OCI-LY7 (cell line): ENCODE data around the gene DLGAP4. TPM values are rescaled to one million over a fixed set of nuclear protein-coding genes. Genes with fewer than 3 reads are reported as not detected.

ENCODE experiments used
- BruUV-seq: library from RNA; stranded (reverse); fragments of 400-500 nt; replicated peaks from 2 replicates; lab custom pipeline; 2021; lab: Mats Ljungman, UMichigan
- CTCF ChIA-PET: fragments of 300-600 bp; sonication (Branson Sonifier 250); formaldehyde crosslinking; loops from one replicate; lab custom pipeline; 2022; ENCODE audit warnings: antibody characterized with exemption; ENCODE audit not compliant: unreplicated experiment; lab: Charles Lee
- POLR2A ChIA-PET: fragments of 300-600 bp; sonication (Branson Sonifier 250); formaldehyde crosslinking; loops from one replicate; lab custom pipeline; 2022; ENCODE audit warnings: antibody characterized with exemption; lab: Charles Lee
- DNase-seq: peaks from one replicate; pipeline ENCODE4 v3.0.0-alpha.2; 2015; ENCODE audit warnings: low spot score
- H2AFZ ChIP-seq: fragments of 200-600 bp; sonication (generic), shearing (Covaris generic); 2 replicates; pipeline ENCODE4 v1.6.1; 2014; ENCODE audit warnings: mild to moderate bottlenecking, antibody characterized with exemption, low read length, moderate library complexity
- H3K27ac ChIP-seq: fragments of 200-600 bp; sonication (generic); 2 replicates; pipeline ENCODE4 v1.5.1; 2014; ENCODE audit warnings: mixed run types, low read depth, mild to moderate bottlenecking, moderate library complexity, low read length, inconsistent platforms; ENCODE audit not compliant: poor library complexity, severe bottlenecking
- H3K36me3 ChIP-seq: fragments of 200-600 bp; sonication (generic); 2 replicates; pipeline ENCODE4 v1.6.1; 2014; ENCODE audit warnings: mild to moderate bottlenecking, antibody characterized with exemption, low read length, moderate library complexity, mixed read lengths; ENCODE audit not compliant: insufficient read depth
- H3K4me1 ChIP-seq: fragments of 200-600 bp; sonication (generic); 2 replicates; pipeline ENCODE4 v1.5.1; 2014; ENCODE audit warnings: mild to moderate bottlenecking, low read length; ENCODE audit not compliant: insufficient read depth, poor library complexity, severe bottlenecking
- H3K4me2 ChIP-seq: fragments of 200-600 bp; sonication (generic); 2 replicates; pipeline ENCODE4 v1.6.1; 2014; ENCODE audit warnings: mild to moderate bottlenecking, low read length
- H3K4me3 ChIP-seq: fragments of 200-600 bp; sonication (generic); 2 replicates; pipeline ENCODE4 v1.5.1; 2014; ENCODE audit warnings: mild to moderate bottlenecking, low read depth, low read length; ENCODE audit not compliant: poor library complexity, severe bottlenecking
- H3K79me2 ChIP-seq: fragments of 200-600 bp; sonication (generic); 2 replicates; pipeline ENCODE4 v1.6.1; 2016; ENCODE audit warnings: low read depth, mild to moderate bottlenecking, low read length, moderate library complexity, mixed read lengths; ENCODE audit not compliant: insufficient read depth
- H3K9me2 ChIP-seq: fragments of 200-600 bp; sonication (generic); 2 replicates; pipeline ENCODE4 v1.6.1; 2016; ENCODE audit warnings: mild to moderate bottlenecking, low read length, mixed read lengths; ENCODE audit not compliant: insufficient read depth
- H3K9me3 ChIP-seq: fragments of 200-600 bp; sonication (generic); 2 replicates; pipeline ENCODE4 v1.6.1; 2014; ENCODE audit warnings: mild to moderate bottlenecking, mixed run types, low read length, mixed read lengths
- H4K20me1 ChIP-seq: fragments of 200-600 bp; sonication (generic); 2 replicates; pipeline ENCODE4 v1.6.1; 2014; ENCODE audit warnings: mild to moderate bottlenecking, antibody characterized with exemption, low read length, moderate library complexity, mixed read lengths; ENCODE audit not compliant: insufficient read depth
- EZH2phosphoT487 ChIP-seq: fragments of 200-600 bp; sonication (generic); IDR thresholded peaks from 2 replicates; pipeline ENCODE4 v1.6.1; 2018; ENCODE audit warnings: low read depth, borderline replicate concordance, mild to moderate bottlenecking, mixed run types, antibody characterized with exemption, low read length, moderate library complexity, mixed read lengths
- intact Hi-C: fragments of 100-400 bp; cut with micrococcal nuclease; formaldehyde crosslinking; loops from one replicate; pipeline ENCODE4 v1.10.0; 2022; ENCODE audit not compliant: unreplicated experiment
- total RNA-seq, 2 experiments: library from RNA; depleted of rRNA in 1 of 2; stranded (reverse); fragments of >200 nt in 1 of 2; shearing (Covaris generic) in 1 of 2; gene quantifications; 2 replicates each; pipeline ENCODE4 v1.2.3, GENCODE V29; 2014 to 2022
- TF ChIP-seq, protein P1 (sequence below): fragments of 200-600 bp; sonication (generic); conservative IDR thresholded peaks from 2 replicates; pipeline ENCODE4 v1.5.1; 2014; ENCODE audit warnings: mild to moderate bottlenecking, antibody characterized with exemption, low read length, moderate library complexity, mixed read lengths

Gene DLGAP4
- total RNA-seq, 2 experiments from 2014 or later, result 7.7 to 41.6 TPM

DNA sequence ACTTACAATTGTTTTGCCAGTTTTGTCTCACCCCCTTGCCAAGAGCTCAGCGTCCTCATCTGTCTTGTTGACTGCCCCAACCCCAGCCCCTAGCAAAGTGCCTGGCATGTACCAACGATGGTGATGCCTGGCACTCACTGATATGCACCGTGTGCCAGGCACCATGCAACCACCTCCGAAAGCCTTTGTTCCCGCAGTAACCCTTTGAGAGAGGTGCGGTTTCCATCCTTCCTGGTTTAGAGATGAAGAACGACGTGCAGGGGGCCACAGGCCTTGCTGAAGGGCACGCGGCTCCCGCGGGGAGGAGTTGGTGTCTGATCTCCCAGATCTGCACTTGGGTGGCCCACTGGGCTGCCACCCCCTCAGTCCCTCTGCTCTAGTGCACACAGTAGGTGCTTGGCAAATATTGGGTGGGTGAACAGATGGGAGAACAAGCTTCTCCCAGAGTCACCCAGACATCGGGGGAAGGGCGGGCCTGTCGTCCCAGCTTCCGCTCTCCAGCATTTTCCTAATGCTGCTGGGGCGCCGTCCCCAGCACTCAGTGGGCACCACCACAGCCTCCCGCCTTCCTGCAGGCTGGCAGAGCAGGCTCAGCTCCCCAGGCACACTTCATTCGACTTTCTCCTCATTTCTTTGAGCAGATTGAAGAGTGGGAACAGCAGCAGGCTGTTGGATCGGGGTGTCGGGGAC, 35.3 kb downstream of the DLGAP4 start:
- H3K4me3 ChIP-seq, result no peak overlapping the region
- POLR2A ChIA-PET, result no interaction called here
- H3K36me3 ChIP-seq, result no peaks in the 10 kb centered on the region
- no peaks in the 10 kb centered on the region for H4K20me1 ChIP-seq
- no peak for TF ChIP-seq EZH2phosphoT487
- TF ChIP-seq, protein P1, sequence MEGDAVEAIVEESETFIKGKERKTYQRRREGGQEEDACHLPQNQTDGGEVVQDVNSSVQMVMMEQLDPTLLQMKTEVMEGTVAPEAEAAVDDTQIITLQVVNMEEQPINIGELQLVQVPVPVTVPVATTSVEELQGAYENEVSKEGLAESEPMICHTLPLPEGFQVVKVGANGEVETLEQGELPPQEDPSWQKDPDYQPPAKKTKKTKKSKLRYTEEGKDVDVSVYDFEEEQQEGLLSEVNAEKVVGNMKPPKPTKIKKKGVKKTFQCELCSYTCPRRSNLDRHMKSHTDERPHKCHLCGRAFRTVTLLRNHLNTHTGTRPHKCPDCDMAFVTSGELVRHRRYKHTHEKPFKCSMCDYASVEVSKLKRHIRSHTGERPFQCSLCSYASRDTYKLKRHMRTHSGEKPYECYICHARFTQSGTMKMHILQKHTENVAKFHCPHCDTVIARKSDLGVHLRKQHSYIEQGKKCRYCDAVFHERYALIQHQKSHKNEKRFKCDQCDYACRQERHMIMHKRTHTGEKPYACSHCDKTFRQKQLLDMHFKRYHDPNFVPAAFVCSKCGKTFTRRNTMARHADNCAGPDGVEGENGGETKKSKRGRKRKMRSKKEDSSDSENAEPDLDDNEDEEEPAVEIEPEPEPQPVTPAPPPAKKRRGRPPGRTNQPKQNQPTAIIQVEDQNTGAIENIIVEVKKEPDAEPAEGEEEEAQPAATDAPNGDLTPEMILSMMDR, result no peak
- no peak overlapping the region for H3K4me2 ChIP-seq
- CTCF ChIA-PET, result no interaction called here
- intact Hi-C loops, result no loop called here
- no peak overlapping the region for H2AFZ ChIP-seq
- no peak for DNase-seq
- H3K79me2 ChIP-seq, result no peaks in the 10 kb centered on the region
- BruUV-seq, result no TSS peak
- H3K9me3 ChIP-seq, result no peaks in the 10 kb centered on the region
- no peaks in the 10 kb centered on the region for H3K9me2 ChIP-seq
- H3K27ac ChIP-seq, result no peak overlapping the region
- no peaks in the 10 kb centered on the region for H3K4me1 ChIP-seq

DNA sequence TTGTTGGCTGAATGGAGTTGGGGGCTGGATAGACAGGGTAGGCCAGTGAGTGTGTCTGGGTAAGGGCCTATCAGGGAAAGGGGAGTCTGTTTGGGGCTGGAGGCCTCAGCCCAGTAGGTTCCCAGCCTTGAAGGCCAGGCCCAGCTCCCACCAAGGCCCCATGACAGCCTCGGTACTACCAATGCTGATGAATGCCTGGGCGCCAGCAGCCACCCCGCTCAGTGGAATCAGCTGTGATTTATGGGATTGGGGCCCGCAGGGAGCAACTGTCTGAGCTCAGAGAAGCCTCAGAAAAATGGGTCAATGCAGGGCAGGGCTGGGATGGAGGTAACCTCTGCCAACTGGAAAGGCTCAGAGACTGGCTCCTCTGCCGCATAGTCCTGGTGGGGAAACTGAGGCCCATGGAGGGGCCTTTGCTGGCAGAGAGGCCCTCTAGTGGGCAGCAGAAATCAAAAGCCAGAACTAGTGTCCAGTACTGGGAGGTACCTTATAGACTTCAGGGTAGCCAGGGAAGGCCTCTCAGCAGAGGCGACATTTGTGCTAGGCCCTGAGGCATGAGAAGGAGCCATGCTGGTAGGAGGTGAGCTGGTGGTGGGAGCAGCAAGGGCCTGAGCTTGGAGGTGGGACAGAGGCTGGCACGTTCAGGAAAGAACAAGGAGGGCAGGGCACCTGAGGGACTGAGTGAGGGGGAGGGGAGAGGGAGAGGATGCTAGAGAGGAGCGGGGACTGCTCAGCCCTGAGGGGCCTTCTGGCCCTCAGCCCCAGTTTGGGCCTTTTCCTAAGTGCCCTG, 36.4 kb downstream of the DLGAP4 start:
- TF ChIP-seq, protein P1, result no peak
- no peak for TF ChIP-seq EZH2phosphoT487
- H3K4me1 ChIP-seq, result no peaks in the 10 kb centered on the region
- H3K4me3 ChIP-seq, result no peak overlapping the region
- no peak overlapping the region for H3K27ac ChIP-seq
- ChIA-PET CTCF (no interaction called here), POLR2A (no interaction called here)
- H2AFZ ChIP-seq, result no peak overlapping the region
- no peaks in the 10 kb centered on the region for H3K9me2 ChIP-seq
- H3K36me3 ChIP-seq, result no peaks in the 10 kb centered on the region
- H3K9me3 ChIP-seq, result no peaks in the 10 kb centered on the region
- no peaks in the 10 kb centered on the region for H4K20me1 ChIP-seq
- H3K79me2 ChIP-seq, result no peaks in the 10 kb centered on the region
- no TSS peak for BruUV-seq
- H3K4me2 ChIP-seq, result no peak overlapping the region
- intact Hi-C loops, result no loop called here
- DNase-seq, result no peak

DNA sequence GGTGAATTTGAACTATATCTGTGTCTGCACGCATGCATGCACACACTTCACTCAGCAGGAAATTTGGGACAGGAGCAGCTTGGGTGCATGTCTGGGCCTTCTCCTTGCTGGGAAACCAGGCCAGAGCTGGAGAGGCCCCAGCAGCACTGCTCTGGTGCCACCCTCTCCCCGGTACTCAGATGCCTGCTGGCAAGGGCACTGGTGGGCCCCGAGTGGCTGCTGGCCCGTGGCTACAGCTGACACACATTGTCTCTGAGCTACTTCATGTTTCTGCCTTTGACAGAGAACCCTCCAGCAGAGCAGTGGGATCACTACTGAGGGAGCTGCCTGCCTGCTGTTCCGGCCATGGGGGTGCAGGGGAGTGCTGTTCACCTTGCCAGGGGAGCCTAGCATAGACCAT, 37.5 kb downstream of the DLGAP4 start:
- no peak for DNase-seq

More for the DNA sequence above, 37.5 kb downstream of the DLGAP4 start:
- H2AFZ ChIP-seq, result no peak overlapping the region
- no peak overlapping the region for H3K27ac ChIP-seq
- H3K9me2 ChIP-seq, result no peaks in the 10 kb centered on the region
- intact Hi-C loops, result no loop called here
- ChIA-PET POLR2A (no interaction called here), CTCF (no interaction called here)
- no peak overlapping the region for H3K4me3 ChIP-seq
- no TSS peak for BruUV-seq
- H3K4me2 ChIP-seq, result no peak overlapping the region
- no peaks in the 10 kb centered on the region for H3K79me2 ChIP-seq
- no peaks in the 10 kb centered on the region for H4K20me1 ChIP-seq
- no peak for TF ChIP-seq EZH2phosphoT487
- TF ChIP-seq, protein P1, result no peak
- H3K9me3 ChIP-seq, result no peaks in the 10 kb centered on the region
- H3K4me1 ChIP-seq, result no peaks in the 10 kb centered on the region
- no peaks in the 10 kb centered on the region for H3K36me3 ChIP-seq
